Neural progenitor cell (in vitro differentiated cells): ENCODE results near the gene PI4K2B. TPM values are rescaled to one million over a fixed set of nuclear protein-coding genes. Genes with fewer than 3 reads are reported as not detected.

ENCODE experiments used
- DNase-seq: peaks from one replicate; pipeline ENCODE4 v3.0.0-alpha.2; 2016; ENCODE audit warnings: low spot score
- H2AFZ ChIP-seq: fragments of 200-600 bp; sonication (generic); replicated peaks from 2 replicates; pipeline ENCODE4 v1.6.1; 2016; ENCODE audit warnings: antibody characterized with exemption
- H3F3A ChIP-seq: fragments of 200-600 bp; sonication (generic); 2 replicates; pipeline ENCODE4 v1.6.1; 2016; ENCODE audit warnings: antibody characterized with exemption, low read depth
- H3K27ac ChIP-seq: fragments of 200-600 bp; sonication (generic); 2 replicates; pipeline ENCODE4 v1.5.1; 2016; ENCODE audit warnings: mild to moderate bottlenecking
- H3K27me3 ChIP-seq: fragments of 200-600 bp; sonication (generic); 2 replicates; pipeline ENCODE4 v1.6.1; 2016; ENCODE audit warnings: mild to moderate bottlenecking, moderate library complexity
- H3K36me3 ChIP-seq: fragments of 200-600 bp; sonication (generic); 2 replicates; pipeline ENCODE4 v1.5.1; 2016
- H3K4me1 ChIP-seq: fragments of 200-600 bp; sonication (generic); 2 replicates; pipeline ENCODE4 v1.6.1; 2016; ENCODE audit warnings: mixed run types
- H3K4me2 ChIP-seq: fragments of 200-600 bp; sonication (generic); 2 replicates; pipeline ENCODE4 v1.6.1; 2016
- H3K4me3 ChIP-seq: fragments of 200-600 bp; sonication (generic); 2 replicates; pipeline ENCODE4 v1.5.1; 2016
- H3K79me2 ChIP-seq: fragments of 200-600 bp; sonication (generic); 2 replicates; pipeline ENCODE4 v1.6.1; 2016; ENCODE audit warnings: low read depth
- H3K9ac ChIP-seq: fragments of 200-600 bp; sonication (generic); 2 replicates; pipeline ENCODE4 v1.6.1; 2016
- H3K9me3 ChIP-seq: fragments of 200-600 bp; sonication (generic); 2 replicates; pipeline ENCODE4 v1.5.1; 2016; ENCODE audit warnings: low read depth
- H4K20me1 ChIP-seq: fragments of 200-600 bp; sonication (generic); 2 replicates; pipeline ENCODE4 v1.6.1; 2016; ENCODE audit warnings: low read depth
- H3K27ac Mint-ChIP-seq: 3 replicates; pipeline ENCODE4 v1.8.0; 2021; ENCODE audit warnings: mixed read lengths
- H3K27me3 Mint-ChIP-seq: 2 replicates; pipeline ENCODE4 v1.8.0; 2022; ENCODE audit warnings: low read depth, mild to moderate bottlenecking, inconsistent platforms, moderate library complexity, mixed read lengths; ENCODE audit not compliant: insufficient read depth
- H3K36me3 Mint-ChIP-seq: 3 replicates; pipeline ENCODE4 v1.8.0; 2021; ENCODE audit warnings: mixed read lengths
- H3K4me1 Mint-ChIP-seq: 3 replicates; pipeline ENCODE4 v1.8.0; 2021; ENCODE audit warnings: mixed read lengths
- H3K4me3 Mint-ChIP-seq: 3 replicates; pipeline ENCODE4 v1.8.0; 2021; ENCODE audit warnings: mild to moderate bottlenecking, moderate library complexity, mixed read lengths
- H3K9me3 Mint-ChIP-seq: 3 replicates; pipeline ENCODE4 v1.8.0; 2020; ENCODE audit warnings: mixed read lengths
- EZH2 ChIP-seq: fragments of 200-600 bp; sonication (generic); IDR thresholded peaks from 2 replicates; pipeline ENCODE4 v1.6.1; 2017; ENCODE audit warnings: antibody characterized with exemption, mild to moderate bottlenecking, moderate library complexity
- EZH2phosphoT487 ChIP-seq: fragments of 200-600 bp; sonication (generic); IDR thresholded peaks from 2 replicates; pipeline ENCODE4 v1.6.1; 2017; ENCODE audit warnings: antibody characterized with exemption
- total RNA-seq: library from RNA; depleted of rRNA; stranded (reverse); fragments of >200 nt; gene quantifications from 2 replicates; pipeline ENCODE4 v1.2.3, GENCODE V29; 2015; ENCODE audit warnings: low replicate concordance
- TF ChIP-seq, protein P1 (sequence below): fragments of 200-600 bp; sonication (generic); IDR thresholded peaks from 2 replicates; pipeline ENCODE4 v1.5.1; 2017; ENCODE audit warnings: antibody characterized with exemption, mild to moderate bottlenecking

The PI4K2B gene
- total RNA-seq, 1 donor from 2014 or later = 20.3 TPM

DNA sequence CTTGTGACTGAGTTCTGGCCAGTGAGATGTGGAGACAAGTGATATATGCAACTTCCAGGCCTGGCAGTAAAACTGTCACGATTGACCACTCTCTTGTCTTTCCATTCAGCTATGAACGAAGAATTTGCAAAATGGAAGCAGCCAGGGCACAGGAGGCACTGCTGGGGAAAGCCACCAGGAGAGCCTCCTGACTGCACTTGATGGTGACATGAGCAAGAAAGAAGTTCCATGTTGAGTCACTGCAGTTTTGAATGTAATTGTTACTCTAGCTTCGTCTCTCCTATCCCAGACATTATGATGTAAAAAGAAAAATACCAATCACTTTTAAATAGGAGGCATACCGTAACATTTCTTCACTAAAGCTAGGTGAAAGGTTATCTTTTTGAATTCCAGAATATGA lies 46.4 kb downstream of the PI4K2B start:
- no peaks in the 10 kb centered on the region for H3K36me3 Mint-ChIP-seq
- Histone ChIP-seq H2AFZ (no peak overlapping the region), H3K27me3 (no peaks in the 10 kb centered on the region), H3K9ac (no peak overlapping the region), H4K20me1 (no peaks in the 10 kb centered on the region), H3K4me1 (no peaks in the 10 kb centered on the region), H3K4me3 (no peak overlapping the region), H3K27ac (no peak overlapping the region), H3K9me3 (no peaks in the 10 kb centered on the region), H3F3A (no peaks in the 10 kb centered on the region), H3K4me2 (no peak overlapping the region), H3K36me3 (no peaks in the 10 kb centered on the region), H3K79me2 (no peaks in the 10 kb centered on the region)
- peaks cover 3% of the 10 kb centered on the region for H3K27me3 Mint-ChIP-seq
- DNase-seq = no peak
- no peaks in the 10 kb centered on the region for H3K9me3 Mint-ChIP-seq
- no peaks in the 10 kb centered on the region for H3K4me1 Mint-ChIP-seq
- H3K4me3 Mint-ChIP-seq = no peak overlapping the region
- TF ChIP-seq EZH2phosphoT487 = no peak
- H3K27ac Mint-ChIP-seq = no peak overlapping the region

DNA sequence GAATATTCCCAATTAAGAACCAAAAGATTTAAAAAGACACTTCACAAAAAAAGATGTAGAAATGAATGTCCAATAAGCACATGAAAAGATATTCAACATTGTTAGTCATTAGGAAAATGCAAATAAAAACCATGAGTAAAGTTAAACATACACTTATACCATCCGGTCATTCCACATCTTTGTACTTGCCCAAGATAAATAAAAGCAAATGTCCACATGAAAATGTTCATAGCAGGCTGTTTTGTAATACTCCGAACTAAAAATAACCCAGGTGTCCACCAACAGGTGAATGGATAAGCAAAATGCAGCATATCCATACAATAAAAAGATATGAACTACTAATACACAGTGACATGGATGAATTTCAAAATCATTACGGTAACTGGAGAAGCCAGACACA lies 50.1 kb downstream of the PI4K2B start:
- DNase-seq = no peak
- H3K9ac ChIP-seq = no peak overlapping the region
- H3K27me3 ChIP-seq = no peaks in the 10 kb centered on the region
- H3K27me3 Mint-ChIP-seq = peaks cover 3% of the 10 kb centered on the region
- H3K9me3 ChIP-seq = no peaks in the 10 kb centered on the region
- no peaks in the 10 kb centered on the region for H3K79me2 ChIP-seq
- no peaks in the 10 kb centered on the region for H3K36me3 ChIP-seq
- no peaks in the 10 kb centered on the region for H3K36me3 Mint-ChIP-seq
- H3K27ac Mint-ChIP-seq = no peak overlapping the region
- H3K4me1 ChIP-seq = no peaks in the 10 kb centered on the region
- no peak overlapping the region for H3K4me2 ChIP-seq
- TF ChIP-seq EZH2phosphoT487 = no peak
- TF ChIP-seq, protein P1, sequence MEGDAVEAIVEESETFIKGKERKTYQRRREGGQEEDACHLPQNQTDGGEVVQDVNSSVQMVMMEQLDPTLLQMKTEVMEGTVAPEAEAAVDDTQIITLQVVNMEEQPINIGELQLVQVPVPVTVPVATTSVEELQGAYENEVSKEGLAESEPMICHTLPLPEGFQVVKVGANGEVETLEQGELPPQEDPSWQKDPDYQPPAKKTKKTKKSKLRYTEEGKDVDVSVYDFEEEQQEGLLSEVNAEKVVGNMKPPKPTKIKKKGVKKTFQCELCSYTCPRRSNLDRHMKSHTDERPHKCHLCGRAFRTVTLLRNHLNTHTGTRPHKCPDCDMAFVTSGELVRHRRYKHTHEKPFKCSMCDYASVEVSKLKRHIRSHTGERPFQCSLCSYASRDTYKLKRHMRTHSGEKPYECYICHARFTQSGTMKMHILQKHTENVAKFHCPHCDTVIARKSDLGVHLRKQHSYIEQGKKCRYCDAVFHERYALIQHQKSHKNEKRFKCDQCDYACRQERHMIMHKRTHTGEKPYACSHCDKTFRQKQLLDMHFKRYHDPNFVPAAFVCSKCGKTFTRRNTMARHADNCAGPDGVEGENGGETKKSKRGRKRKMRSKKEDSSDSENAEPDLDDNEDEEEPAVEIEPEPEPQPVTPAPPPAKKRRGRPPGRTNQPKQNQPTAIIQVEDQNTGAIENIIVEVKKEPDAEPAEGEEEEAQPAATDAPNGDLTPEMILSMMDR = no peak
- H4K20me1 ChIP-seq = no peaks in the 10 kb centered on the region
- no peak overlapping the region for H3K27ac ChIP-seq
- H3K4me1 Mint-ChIP-seq = no peaks in the 10 kb centered on the region
- no peak overlapping the region for H3K4me3 ChIP-seq
- no peak overlapping the region for H3K4me3 Mint-ChIP-seq
- H3K9me3 Mint-ChIP-seq = peaks cover 8% of the 10 kb centered on the region
- H3F3A ChIP-seq = no peaks in the 10 kb centered on the region
- no peak overlapping the region for H2AFZ ChIP-seq

DNA sequence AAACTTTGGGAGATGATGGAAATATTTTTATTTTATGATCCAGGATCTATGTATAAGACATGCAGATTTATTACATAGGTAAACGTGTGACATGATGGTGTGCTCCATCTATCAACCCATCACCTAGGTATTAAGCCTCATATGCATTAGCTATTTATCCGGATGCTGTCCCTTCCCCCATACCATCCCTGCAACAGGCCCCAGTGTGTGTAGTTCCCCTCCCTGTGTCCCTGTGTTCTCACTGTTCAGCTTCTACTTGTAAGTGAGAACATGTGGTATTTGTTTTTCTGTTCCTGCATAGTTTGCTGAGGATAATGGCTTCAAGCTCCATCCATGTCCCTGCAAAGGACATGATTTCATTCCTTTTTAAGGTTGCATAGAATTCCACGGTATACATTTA lies 50.6 kb downstream of the PI4K2B start:
- Histone ChIP-seq H3K9ac (no peak overlapping the region), H3K27me3 (no peaks in the 10 kb centered on the region), H3K27ac (no peak overlapping the region), H3K4me1 (no peaks in the 10 kb centered on the region), H3K36me3 (no peaks in the 10 kb centered on the region), H4K20me1 (no peaks in the 10 kb centered on the region), H3F3A (no peaks in the 10 kb centered on the region), H3K9me3 (no peaks in the 10 kb centered on the region), H3K4me3 (no peak overlapping the region), H3K79me2 (no peaks in the 10 kb centered on the region), H3K4me2 (no peak overlapping the region), H2AFZ (no peak overlapping the region)
- no peak overlapping the region for H3K27ac Mint-ChIP-seq
- no peak overlapping the region for H3K4me3 Mint-ChIP-seq
- H3K27me3 Mint-ChIP-seq = peaks cover 3% of the 10 kb centered on the region
- TF ChIP-seq EZH2phosphoT487 = no peak
- TF ChIP-seq, protein P1 = no peak
- TF ChIP-seq EZH2 = no peak
- H3K4me1 Mint-ChIP-seq = no peaks in the 10 kb centered on the region
- H3K9me3 Mint-ChIP-seq = peaks cover 8% of the 10 kb centered on the region
- no peaks in the 10 kb centered on the region for H3K36me3 Mint-ChIP-seq
- DNase-seq = no peak

DNA sequence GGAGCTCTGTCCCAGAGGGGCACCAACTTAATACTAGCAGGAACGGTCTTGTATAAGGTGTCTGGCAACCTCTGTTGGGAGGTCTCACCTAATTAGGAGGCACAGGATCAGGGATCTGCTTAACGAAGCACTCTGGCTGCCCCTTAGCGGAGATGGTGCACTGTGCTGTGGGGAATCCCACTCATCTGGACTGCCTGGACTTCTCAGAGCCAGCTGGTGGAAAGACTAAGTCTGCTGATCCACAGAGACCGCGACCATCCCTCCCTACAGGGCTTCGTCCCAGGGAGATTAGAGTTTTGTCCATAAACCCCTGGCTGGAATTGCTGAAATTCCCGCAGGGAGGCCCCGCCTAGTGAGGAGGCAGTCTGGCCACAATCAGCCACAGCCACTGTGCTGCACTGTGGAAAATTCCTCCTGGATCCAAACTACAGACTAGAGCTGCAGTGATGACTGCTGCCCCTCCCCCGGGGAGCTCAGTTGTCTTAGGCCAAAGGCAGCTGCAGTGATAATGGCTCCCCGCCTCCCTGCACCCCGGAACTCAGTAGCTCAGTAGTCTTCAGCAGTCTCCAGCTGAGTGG lies 56.7 kb downstream of the PI4K2B start:
- no peak overlapping the region for H3K27ac ChIP-seq
- no peak overlapping the region for H3K4me3 ChIP-seq
- Mint-ChIP-seq H3K4me3 (no peak overlapping the region), H3K27ac (no peak overlapping the region), H3K27me3 (no peaks in the 10 kb centered on the region), H3K4me1 (no peaks in the 10 kb centered on the region), H3K36me3 (no peaks in the 10 kb centered on the region), H3K9me3 (peaks cover 8% of the 10 kb centered on the region)
- no peaks in the 10 kb centered on the region for H4K20me1 ChIP-seq
- no peaks in the 10 kb centered on the region for H3K27me3 ChIP-seq
- no peaks in the 10 kb centered on the region for H3K79me2 ChIP-seq
- H3F3A ChIP-seq = no peaks in the 10 kb centered on the region
- DNase-seq = peak; percentile 48
- TF ChIP-seq, protein P1 = no peak
- TF ChIP-seq EZH2 (no peak), EZH2phosphoT487 (no peak)
- no peaks in the 10 kb centered on the region for H3K9me3 ChIP-seq
- no peak overlapping the region for H3K9ac ChIP-seq
- H3K4me1 ChIP-seq = no peaks in the 10 kb centered on the region
- H2AFZ ChIP-seq = peak overlapping the region; percentile 60
- H3K4me2 ChIP-seq = no peak overlapping the region
- no peaks in the 10 kb centered on the region for H3K36me3 ChIP-seq
